ENCODE data around the gene COLEC12. TPM values are rescaled to one million over a fixed set of nuclear protein-coding genes. Genes with fewer than 3 reads are reported as not detected.

Gene COLEC12
- total RNA-seq (2022) = not detected in 2 replicates
- percentile 2 among the genes with signal in this experiment for Bru-seq, nascent RNA
- BruChase-seq, experiment 1, labeled RNA remaining after a 6-hour chase = not detected
- percentile 1 among the genes with signal in this experiment for BruChase-seq, experiment 2, labeled RNA remaining after a 2-hour chase
- long read RNA-seq = 0 reads

DNA sequence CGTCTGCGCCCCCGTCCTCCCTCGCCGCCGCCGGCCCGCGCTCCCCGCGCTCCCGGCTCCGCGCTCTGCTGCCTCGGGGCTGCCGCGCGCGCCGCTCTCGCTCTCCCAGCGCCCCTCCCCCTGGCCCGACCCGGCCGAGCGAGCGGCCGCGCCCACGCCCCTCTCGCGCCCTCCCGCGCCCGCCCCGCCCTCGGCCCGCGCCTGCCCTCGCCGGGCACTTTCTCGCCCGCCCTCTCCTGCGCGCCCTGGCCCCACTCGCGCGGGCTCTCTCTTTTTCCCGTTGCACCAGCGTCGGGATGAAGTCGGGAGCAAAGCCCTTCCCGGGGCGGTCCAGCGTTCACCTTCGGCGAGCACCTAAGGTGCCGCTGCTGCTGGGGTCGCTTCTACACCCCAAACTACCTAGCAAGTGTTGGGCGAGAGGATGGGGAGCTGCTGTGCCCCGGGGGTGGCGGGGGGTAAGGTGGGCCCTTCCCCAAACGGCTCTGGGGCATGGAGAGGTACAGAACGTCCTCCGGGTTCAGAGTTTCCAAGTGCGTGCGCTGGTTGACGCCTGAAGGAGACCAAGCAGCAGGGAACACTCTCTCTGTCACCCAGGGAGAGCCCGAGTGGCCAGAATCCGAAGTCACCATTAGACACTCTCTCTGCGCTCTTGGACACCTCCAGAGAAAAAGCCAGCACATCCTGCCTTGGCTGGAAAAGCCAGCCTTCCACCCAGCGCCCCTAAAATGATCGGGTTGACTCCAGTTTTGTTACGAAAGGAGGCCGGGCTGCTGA lies at the start of gene COLEC12:
Gene COLEC12 (minus strand): TSS at position 70 of the 774 bp plus-strand sequence. CDS start 187 bp downstream, outside the sequence.
- H3K27ac Mint-ChIP-seq (ENCODE audit: unreplicated experiment) = no peak within 1 kb of the TSS
- H3K9me3 Mint-ChIP-seq (ENCODE audit: low read depth, unreplicated experiment) = no peaks in the 10 kb centered on the region
- H3K36me3 Mint-ChIP-seq (ENCODE audit: insufficient read depth, unreplicated experiment) = no peaks in the 10 kb centered on the region
- DNase-seq = no peak
- H3K27me3 Mint-ChIP-seq (ENCODE audit: unreplicated experiment) = peaks cover 46% of the 10 kb centered on the region
- intact Hi-C loops (cut with micrococcal nuclease; ENCODE audit: unreplicated experiment) = no loop called here
- TF ChIP-seq, protein P1, sequence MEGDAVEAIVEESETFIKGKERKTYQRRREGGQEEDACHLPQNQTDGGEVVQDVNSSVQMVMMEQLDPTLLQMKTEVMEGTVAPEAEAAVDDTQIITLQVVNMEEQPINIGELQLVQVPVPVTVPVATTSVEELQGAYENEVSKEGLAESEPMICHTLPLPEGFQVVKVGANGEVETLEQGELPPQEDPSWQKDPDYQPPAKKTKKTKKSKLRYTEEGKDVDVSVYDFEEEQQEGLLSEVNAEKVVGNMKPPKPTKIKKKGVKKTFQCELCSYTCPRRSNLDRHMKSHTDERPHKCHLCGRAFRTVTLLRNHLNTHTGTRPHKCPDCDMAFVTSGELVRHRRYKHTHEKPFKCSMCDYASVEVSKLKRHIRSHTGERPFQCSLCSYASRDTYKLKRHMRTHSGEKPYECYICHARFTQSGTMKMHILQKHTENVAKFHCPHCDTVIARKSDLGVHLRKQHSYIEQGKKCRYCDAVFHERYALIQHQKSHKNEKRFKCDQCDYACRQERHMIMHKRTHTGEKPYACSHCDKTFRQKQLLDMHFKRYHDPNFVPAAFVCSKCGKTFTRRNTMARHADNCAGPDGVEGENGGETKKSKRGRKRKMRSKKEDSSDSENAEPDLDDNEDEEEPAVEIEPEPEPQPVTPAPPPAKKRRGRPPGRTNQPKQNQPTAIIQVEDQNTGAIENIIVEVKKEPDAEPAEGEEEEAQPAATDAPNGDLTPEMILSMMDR (IDR thresholded peaks at IDR 0.05; ENCODE audit: unreplicated experiment) = no peak
- H3K4me3 Mint-ChIP-seq (ENCODE audit: low read depth, unreplicated experiment) = peak within 1 kb of the TSS; percentile 52
- peaks cover 5% of the 10 kb centered on the region for H3K4me1 Mint-ChIP-seq (ENCODE audit: low read depth, unreplicated experiment)
- BruUV-seq (replicated peaks) = no TSS peak
- CTCF ChIA-PET = no interaction called here

- CTCF ChIA-PET = no interaction called here
- no TSS peak for BruUV-seq (replicated peaks)
- Mint-ChIP-seq H3K36me3 (ENCODE audit: insufficient read depth, unreplicated experiment) (no peaks in the 10 kb centered on the region), H3K9me3 (ENCODE audit: low read depth, unreplicated experiment) (no peaks in the 10 kb centered on the region), H3K4me1 (ENCODE audit: low read depth, unreplicated experiment) (no peaks in the 10 kb centered on the region), H3K4me3 (ENCODE audit: low read depth, unreplicated experiment) (no peak overlapping the region), H3K27me3 (ENCODE audit: unreplicated experiment) (peaks cover 49% of the 10 kb centered on the region), H3K27ac (ENCODE audit: unreplicated experiment) (no peak overlapping the region)
- intact Hi-C loops (cut with micrococcal nuclease; ENCODE audit: unreplicated experiment) = no loop called here
- no peak for DNase-seq
- TF ChIP-seq, protein P1 (IDR thresholded peaks at IDR 0.05; ENCODE audit: unreplicated experiment) = no peak
Measured at GRCh38 chr18:549967-550366, 49.5 kb upstream of the COLEC12 start.

DNA sequence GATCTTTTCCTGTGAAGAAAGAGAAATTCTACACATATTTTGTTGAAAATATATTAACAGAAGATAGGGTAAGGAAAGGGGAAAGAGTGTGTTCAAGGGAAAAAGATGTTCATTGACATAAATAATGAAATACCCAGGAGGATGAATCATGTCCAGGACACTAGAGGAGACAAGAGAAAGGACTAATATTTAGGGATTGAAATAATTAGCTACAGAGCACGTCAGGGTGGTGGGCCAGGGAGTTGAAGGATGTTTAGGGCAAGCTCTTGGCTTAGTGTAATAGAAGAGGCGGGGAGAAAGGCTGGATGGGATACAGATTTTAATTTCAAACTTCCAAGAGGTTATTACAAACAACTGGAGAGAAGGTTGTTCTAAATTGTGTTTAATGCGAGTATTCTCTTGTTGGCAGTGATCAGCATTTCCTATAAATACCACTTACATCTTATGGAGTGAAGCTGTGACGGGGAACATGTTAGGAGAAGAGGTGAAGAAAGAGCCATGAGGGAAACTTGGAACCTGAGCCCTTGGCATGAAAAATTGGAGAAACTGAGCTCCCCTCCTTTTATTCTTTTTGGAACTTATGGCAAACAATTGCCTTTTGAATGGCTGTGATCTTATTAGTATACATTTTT lies 43.1 kb upstream of the COLEC12 start:
- DNase-seq = no peak
- Mint-ChIP-seq H3K36me3 (ENCODE audit: insufficient read depth, unreplicated experiment) (no peaks in the 10 kb centered on the region), H3K27ac (ENCODE audit: unreplicated experiment) (no peak overlapping the region), H3K4me3 (ENCODE audit: low read depth, unreplicated experiment) (no peak overlapping the region), H3K9me3 (ENCODE audit: low read depth, unreplicated experiment) (no peaks in the 10 kb centered on the region), H3K27me3 (ENCODE audit: unreplicated experiment) (peaks cover 49% of the 10 kb centered on the region), H3K4me1 (ENCODE audit: low read depth, unreplicated experiment) (no peaks in the 10 kb centered on the region)
- TF ChIP-seq, protein P1 (IDR thresholded peaks at IDR 0.05; ENCODE audit: unreplicated experiment) = no peak
- BruUV-seq (replicated peaks) = no TSS peak
- intact Hi-C loops (cut with micrococcal nuclease; ENCODE audit: unreplicated experiment) = no loop called here
- CTCF ChIA-PET = interaction anchor here (1.1 kb wide), 1 partner anchor 19 kb away, joined by 3 read pairs; no protein-coding TSS in a partner anchor

GRCh38 chr18:533995-534601 lies 33.6 kb upstream of the COLEC12 start:
- CTCF ChIA-PET = no interaction called here
- Mint-ChIP-seq H3K4me1 (ENCODE audit: low read depth, unreplicated experiment) (no peaks in the 10 kb centered on the region), H3K4me3 (ENCODE audit: low read depth, unreplicated experiment) (no peak overlapping the region), H3K27me3 (ENCODE audit: unreplicated experiment) (no peaks in the 10 kb centered on the region), H3K9me3 (ENCODE audit: low read depth, unreplicated experiment) (no peaks in the 10 kb centered on the region), H3K27ac (ENCODE audit: unreplicated experiment) (no peak overlapping the region), H3K36me3 (ENCODE audit: insufficient read depth, unreplicated experiment) (no peaks in the 10 kb centered on the region)
- BruUV-seq (replicated peaks) = no TSS peak
- intact Hi-C loops (cut with micrococcal nuclease; ENCODE audit: unreplicated experiment) = no loop called here
- TF ChIP-seq, protein P1 (IDR thresholded peaks at IDR 0.05; ENCODE audit: unreplicated experiment) = no peak
- DNase-seq = no peak

All from Calu3 (cell line).